ENCODE data around the gene SDHB. TPM values are rescaled to one million over a fixed set of nuclear protein-coding genes. Genes with fewer than 3 reads are reported as not detected.

Gene SDHB
- total RNA-seq, 6 donors from 2014 or later: 37.7 to 98.7 (median 74.8) TPM

GRCh38 chr1:16998589-16998988 is 55.2 kb downstream of the SDHB start:
- ATAC-seq (ENCODE audit: low FRiP score in 2 of 2): no peak
- Histone ChIP-seq H3K9me3 (no peaks in the 10 kb centered on the region), H3K36me3 (peaks cover 7 to 97% (median 61%) of the 10 kb centered on the region in 4 donors), H3K27ac (no peak overlapping the region), H3K4me1 (no peaks in the 10 kb centered on the region), H3K27me3 (no peaks in the 10 kb centered on the region), H3K4me3 (no peak overlapping the region)
- no peak for TF ChIP-seq EP300 (IDR thresholded peaks at IDR 0.05)
- no peak for TF ChIP-seq POLR2A (IDR thresholded peaks at IDR 0.05)
- TF ChIP-seq CTCF (IDR thresholded peaks at IDR 0.05): no peak
- TF ChIP-seq POLR2AphosphoS5 (IDR thresholded peaks at IDR 0.05): no peak
- no peak for DNase-seq
- WGBS, 2 donors: 80 to 84% methylated on average over 10 of the region's 10 CpGs

- H3K4me1 ChIP-seq: no peaks in the 10 kb centered on the region
- ATAC-seq (ENCODE audit: low FRiP score in 2 of 2): no peak
- H3K27me3 ChIP-seq: no peaks in the 10 kb centered on the region
- no peak for TF ChIP-seq POLR2A (IDR thresholded peaks at IDR 0.05)
- TF ChIP-seq EP300 (IDR thresholded peaks at IDR 0.05): no peak
- H3K4me3 ChIP-seq: no peak overlapping the region
- 97 to 99% methylated on average over 5 to 12 of the region's 14 CpGs for WGBS, 2 donors
- DNase-seq: peak in 1 of 2 donors; percentile 50
- H3K36me3 ChIP-seq: peaks cover 5 to 91% (median 60%) of the 10 kb centered on the region in 4 donors
- H3K27ac ChIP-seq: no peak overlapping the region
- H3K9me3 ChIP-seq: no peaks in the 10 kb centered on the region
Measured at GRCh38 chr1:16996845-16997244, 57.0 kb downstream of the SDHB start.

- Histone ChIP-seq H3K27ac (no peak overlapping the region), H3K36me3 (peaks cover 3 to 90% (median 62%) of the 10 kb centered on the region in 4 donors), H3K9me3 (no peaks in the 10 kb centered on the region), H3K4me3 (no peak overlapping the region), H3K27me3 (no peaks in the 10 kb centered on the region), H3K4me1 (no peaks in the 10 kb centered on the region)
- 94 to 96% methylated on average over 13 to 15 of the region's 15 CpGs for WGBS, 2 donors
- ATAC-seq (ENCODE audit: low FRiP score in 2 of 2) (no peak), DNase-seq (peak in 1 of 2 donors; percentile 67)
- no peak for TF ChIP-seq POLR2A (IDR thresholded peaks at IDR 0.05)
- no peak for TF ChIP-seq EP300 (IDR thresholded peaks at IDR 0.05)
- TF ChIP-seq POLR2AphosphoS5 (IDR thresholded peaks at IDR 0.05): no peak
- no peak for TF ChIP-seq CTCF (IDR thresholded peaks at IDR 0.05)
Measured at GRCh38 chr1:16993521-16994038, 60.3 kb downstream of the SDHB start.

GRCh38 chr1:16992675-16993074 is 61.2 kb downstream of the SDHB start:
- WGBS, 2 donors: 93 to 95% methylated on average over 9 of the region's 9 CpGs
- TF ChIP-seq CTCF (IDR thresholded peaks at IDR 0.05): no peak
- TF ChIP-seq POLR2AphosphoS5 (IDR thresholded peaks at IDR 0.05): no peak
- TF ChIP-seq EP300 (IDR thresholded peaks at IDR 0.05): no peak
- TF ChIP-seq POLR2A (IDR thresholded peaks at IDR 0.05): no peak
- DNase-seq (no peak), ATAC-seq (ENCODE audit: low FRiP score in 2 of 2) (no peak)
- Histone ChIP-seq H3K27ac (no peak overlapping the region), H3K4me1 (no peaks in the 10 kb centered on the region), H3K4me3 (no peak overlapping the region), H3K27me3 (no peaks in the 10 kb centered on the region), H3K9me3 (no peaks in the 10 kb centered on the region), H3K36me3 (peaks cover 3 to 90% (median 64%) of the 10 kb centered on the region in 4 donors)

- no peaks in the 10 kb centered on the region for H3K27me3 ChIP-seq
- ATAC-seq (ENCODE audit: low FRiP score in 2 of 2): no peak
- peaks cover 3 to 91% (median 66%) of the 10 kb centered on the region in 4 donors for H3K36me3 ChIP-seq
Measured at GRCh38 chr1:16992102-16992501, 61.7 kb downstream of the SDHB start.

More at GRCh38 chr1:16992102-16992501, 61.7 kb downstream of the SDHB start:
- no peak overlapping the region for H3K4me3 ChIP-seq
- peak in 1 of 2 donors; percentile 56 for DNase-seq
- no peaks in the 10 kb centered on the region for H3K4me1 ChIP-seq
- no peaks in the 10 kb centered on the region for H3K9me3 ChIP-seq
- no peak overlapping the region for H3K27ac ChIP-seq
- TF ChIP-seq POLR2A (IDR thresholded peaks at IDR 0.05) (no peak), CTCF (IDR thresholded peaks at IDR 0.05) (no peak), EP300 (IDR thresholded peaks at IDR 0.05) (no peak), POLR2AphosphoS5 (IDR thresholded peaks at IDR 0.05) (no peak)
- 91% methylated on average over 11 of the region's 12 CpGs; no CpG with 5 or more reads in 1 of the 2 donors for WGBS, 2 donors

Data from upper lobe of left lung (tissue), 6 donors.